ENCODE results near the gene DHRS7. TPM values are rescaled to one million over a fixed set of nuclear protein-coding genes. Genes with fewer than 3 reads are reported as not detected.

The DHRS7 gene
- polyA plus RNA-seq, 1 of the 3 experiments (the other 2 are of a cell fraction), result 88.7 TPM

GRCh38 chr14:60171690-60172089 is 6.5 kb upstream of the DHRS7 start:
- Histone ChIP-seq H3K4me3 (ENCODE audit: low read depth in 2 of 2, low read length in 1 of 2) (no peak overlapping the region), H2AFZ (ENCODE audit: low read depth) (no peak overlapping the region; the same call in 1 of the 2 replicates), H4K20me1 (ENCODE audit: insufficient read depth) (no peaks in the 10 kb centered on the region), H3K79me2 (ENCODE audit: insufficient read depth) (no peaks in the 10 kb centered on the region), H3K9ac (no peak overlapping the region), H3K27ac (ENCODE audit: low read depth in 2 of 2, low read length in 1 of 2) (no peak overlapping the region), H3K4me1 (ENCODE audit: control insufficient read depth in 1 of 2, insufficient read depth in 2 of 2, low read depth in 1 of 2, low read length in 1 of 2) (no peaks in the 10 kb centered on the region), H3K27me3 (ENCODE audit: insufficient read depth) (no peaks in the 10 kb centered on the region), H3K4me2 (no peak overlapping the region), H3K9me3 (no peaks in the 10 kb centered on the region), H3F3A (replicated peaks; ENCODE audit: insufficient read depth) (no peaks in the 10 kb centered on the region), H3K36me3 (replicated peaks in 1 of 2; ENCODE audit: control insufficient read depth in 1 of 2, insufficient read depth in 2 of 2, low read length in 1 of 2) (no peaks in the 10 kb centered on the region), H3K9me2 (no peaks in the 10 kb centered on the region)
- ChIA-PET CTCF (interaction anchor here (1.1 to 7.0 kb wide), 3 partner anchors 11 to 207 kb away, joined by 3 to 50 read pairs (median 5); no protein-coding TSS in a partner anchor), POLR2A (no interaction called here)
- DNase-seq, result no peak
- TF ChIP-seq FOXJ3 (CRISPR knock-in tag; IDR thresholded peaks at IDR 0.05) (no peak), GABPA (IDR thresholded peaks at IDR 0.05; ENCODE audit: low read depth) (no peak), SIN3A (IDR thresholded peaks at IDR 0.05; ENCODE audit: borderline replicate concordance, low read depth, low read length) (no peak), NRF1 (IDR thresholded peaks at IDR 0.05; ENCODE audit: low read depth, low read length) (no peak), TCF12 (IDR thresholded peaks at IDR 0.05) (no peak)
- TF ChIP-seq, protein P1, sequence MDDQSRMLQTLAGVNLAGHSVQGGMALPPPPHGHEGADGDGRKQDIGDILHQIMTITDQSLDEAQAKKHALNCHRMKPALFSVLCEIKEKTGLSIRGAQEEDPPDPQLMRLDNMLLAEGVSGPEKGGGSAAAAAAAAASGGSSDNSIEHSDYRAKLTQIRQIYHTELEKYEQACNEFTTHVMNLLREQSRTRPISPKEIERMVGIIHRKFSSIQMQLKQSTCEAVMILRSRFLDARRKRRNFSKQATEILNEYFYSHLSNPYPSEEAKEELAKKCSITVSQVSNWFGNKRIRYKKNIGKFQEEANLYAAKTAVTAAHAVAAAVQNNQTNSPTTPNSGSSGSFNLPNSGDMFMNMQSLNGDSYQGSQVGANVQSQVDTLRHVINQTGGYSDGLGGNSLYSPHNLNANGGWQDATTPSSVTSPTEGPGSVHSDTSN (IDR thresholded peaks at IDR 0.05), result no peak
- 91% methylated on average over 2 of the region's 2 CpGs for WGBS (ENCODE audit: low lambda C conversion rate)

- no peak for TF ChIP-seq YY1 (IDR thresholded peaks at IDR 0.05; ENCODE audit: low read depth)
- no peak for TF ChIP-seq MAX (IDR thresholded peaks at IDR 0.05; ENCODE audit: low read depth)
- TF ChIP-seq, protein P2, sequence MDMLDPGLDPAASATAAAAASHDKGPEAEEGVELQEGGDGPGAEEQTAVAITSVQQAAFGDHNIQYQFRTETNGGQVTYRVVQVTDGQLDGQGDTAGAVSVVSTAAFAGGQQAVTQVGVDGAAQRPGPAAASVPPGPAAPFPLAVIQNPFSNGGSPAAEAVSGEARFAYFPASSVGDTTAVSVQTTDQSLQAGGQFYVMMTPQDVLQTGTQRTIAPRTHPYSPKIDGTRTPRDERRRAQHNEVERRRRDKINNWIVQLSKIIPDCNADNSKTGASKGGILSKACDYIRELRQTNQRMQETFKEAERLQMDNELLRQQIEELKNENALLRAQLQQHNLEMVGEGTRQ (IDR thresholded peaks at IDR 0.05; ENCODE audit: borderline replicate concordance, low read depth, low read length), result no peak
- no peak for TF ChIP-seq NFIC (IDR thresholded peaks at IDR 0.05; ENCODE audit: borderline replicate concordance)
- TF ChIP-seq RFX5 (IDR thresholded peaks at IDR 0.05; ENCODE audit: low read length), result no peak
- no peak for TF ChIP-seq FOXM1 (IDR thresholded peaks at IDR 0.05; ENCODE audit: low read depth)
- TF ChIP-seq, protein P3, sequence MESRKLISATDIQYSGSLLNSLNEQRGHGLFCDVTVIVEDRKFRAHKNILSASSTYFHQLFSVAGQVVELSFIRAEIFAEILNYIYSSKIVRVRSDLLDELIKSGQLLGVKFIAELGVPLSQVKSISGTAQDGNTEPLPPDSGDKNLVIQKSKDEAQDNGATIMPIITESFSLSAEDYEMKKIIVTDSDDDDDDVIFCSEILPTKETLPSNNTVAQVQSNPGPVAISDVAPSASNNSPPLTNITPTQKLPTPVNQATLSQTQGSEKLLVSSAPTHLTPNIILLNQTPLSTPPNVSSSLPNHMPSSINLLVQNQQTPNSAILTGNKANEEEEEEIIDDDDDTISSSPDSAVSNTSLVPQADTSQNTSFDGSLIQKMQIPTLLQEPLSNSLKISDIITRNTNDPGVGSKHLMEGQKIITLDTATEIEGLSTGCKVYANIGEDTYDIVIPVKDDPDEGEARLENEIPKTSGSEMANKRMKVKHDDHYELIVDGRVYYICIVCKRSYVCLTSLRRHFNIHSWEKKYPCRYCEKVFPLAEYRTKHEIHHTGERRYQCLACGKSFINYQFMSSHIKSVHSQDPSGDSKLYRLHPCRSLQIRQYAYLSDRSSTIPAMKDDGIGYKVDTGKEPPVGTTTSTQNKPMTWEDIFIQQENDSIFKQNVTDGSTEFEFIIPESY (IDR thresholded peaks at IDR 0.05; ENCODE audit: borderline replicate concordance, low read depth), result no peak
- no peak for TF ChIP-seq RCOR1 (IDR thresholded peaks at IDR 0.05; ENCODE audit: low read length)
- no peak for TF ChIP-seq ELF1 (IDR thresholded peaks at IDR 0.05)
- H4K20me1 ChIP-seq (ENCODE audit: insufficient read depth), result no peaks in the 10 kb centered on the region
- DNase-seq, result no peak
- H3K4me3 ChIP-seq (ENCODE audit: low read depth in 2 of 2, low read length in 1 of 2), result no peak overlapping the region
- H3K36me3 ChIP-seq (replicated peaks in 1 of 2; ENCODE audit: control insufficient read depth in 1 of 2, insufficient read depth in 2 of 2, low read length in 1 of 2), result no peaks in the 10 kb centered on the region
- no peak overlapping the region for H3K27ac ChIP-seq (ENCODE audit: low read depth in 2 of 2, low read length in 1 of 2)
- no peak overlapping the region for H3K9ac ChIP-seq
- no peaks in the 10 kb centered on the region for H3K9me3 ChIP-seq
- no peaks in the 10 kb centered on the region for H3K27me3 ChIP-seq (ENCODE audit: insufficient read depth)
- no peak overlapping the region for H2AFZ ChIP-seq (ENCODE audit: low read depth)
- no peaks in the 10 kb centered on the region for H3K79me2 ChIP-seq (ENCODE audit: insufficient read depth)
- no peak overlapping the region for H3K4me2 ChIP-seq
- ChIA-PET POLR2A (no interaction called here), CTCF (interaction anchor here (7.0 kb wide), 1 partner anchor 12 kb away, joined by 50 read pairs; no protein-coding TSS in a partner anchor)
- peaks cover 1% of the 10 kb centered on the region for H3F3A ChIP-seq (replicated peaks; ENCODE audit: insufficient read depth)
- H3K9me2 ChIP-seq, result no peaks in the 10 kb centered on the region
- WGBS (ENCODE audit: low lambda C conversion rate), result 85% methylated on average over 4 of the region's 4 CpGs
- peaks cover 3 to 4% of the 10 kb centered on the region in 2 experiments; a peak in 2 of 4 replicates for H3K4me1 ChIP-seq (ENCODE audit: control insufficient read depth in 1 of 2, insufficient read depth in 2 of 2, low read depth in 1 of 2, low read length in 1 of 2)
Measured at GRCh38 chr14:60170948-60171347, 5.8 kb upstream of the DHRS7 start.

Data from SK-N-SH (cell line).